Mesendoderm (in vitro differentiated cells): ENCODE results near the gene ADCYAP1R1.
A peak's percentile ranks its signal among the peaks of the same experiment; 100 is the strongest.

Source experiments
- DNase-seq: peaks from one replicate; pipeline ENCODE4 v3.0.0; 2013
- H2AK5ac ChIP-seq: 2 replicates; pipeline ENCODE4 v1.6.1; 2013; ENCODE audit warnings: low read length, inconsistent platforms
- H2BK120ac ChIP-seq: 2 replicates; pipeline ENCODE4 v1.6.1; 2013; ENCODE audit warnings: low read depth, mild to moderate bottlenecking, low read length, moderate library complexity, mixed read lengths
- H2BK15ac ChIP-seq: replicated peaks from 2 replicates; pipeline ENCODE4 v1.6.1; 2013; ENCODE audit warnings: low read depth, mild to moderate bottlenecking, moderate library complexity
- H2BK5ac ChIP-seq: 2 replicates; pipeline ENCODE4 v1.6.1; 2013; ENCODE audit warnings: low read length, inconsistent platforms
- H3K18ac ChIP-seq: 2 replicates; pipeline ENCODE4 v1.6.1; 2013; ENCODE audit warnings: mild to moderate bottlenecking, low read length, mixed read lengths
- H3K23ac ChIP-seq: one replicate; pipeline ENCODE4 v1.6.1; 2013; ENCODE audit warnings: low read length
- H3K27ac ChIP-seq: 2 replicates; pipeline ENCODE4 v1.5.1; 2013; ENCODE audit warnings: low read depth, mild to moderate bottlenecking, inconsistent platforms, low read length, moderate library complexity
- H3K27me3 ChIP-seq: 2 replicates; pipeline ENCODE4 v1.6.1; 2013; ENCODE audit warnings: low read length, control low read depth, mild to moderate bottlenecking, inconsistent platforms; ENCODE audit not compliant: insufficient read depth, poor library complexity
- H3K36me3 ChIP-seq: 2 replicates; pipeline ENCODE4 v1.6.1; 2013; ENCODE audit warnings: low read length, inconsistent platforms; ENCODE audit not compliant: control insufficient read depth, insufficient read depth
- H3K4ac ChIP-seq: one replicate; pipeline ENCODE4 v1.6.1; 2013; ENCODE audit warnings: low read depth, mild to moderate bottlenecking, low read length, moderate library complexity
- H3K4me1 ChIP-seq: 2 replicates; pipeline ENCODE4 v1.6.1; 2013; ENCODE audit warnings: low read depth, low read length, inconsistent platforms; ENCODE audit not compliant: control insufficient read depth
- H3K4me2 ChIP-seq: 2 replicates; pipeline ENCODE4 v1.6.1; 2013; ENCODE audit warnings: low read length
- H3K4me3 ChIP-seq: 2 replicates; pipeline ENCODE4 v1.5.1; 2013; ENCODE audit warnings: mild to moderate bottlenecking, low read length
- H3K56ac ChIP-seq: one replicate; pipeline ENCODE4 v1.6.1; 2013; ENCODE audit warnings: low read length
- H3K79me1 ChIP-seq: 2 replicates; pipeline ENCODE4 v1.6.1; 2013; ENCODE audit warnings: low read length, inconsistent platforms
- H3K79me2 ChIP-seq: 2 replicates; pipeline ENCODE4 v1.6.1; 2013; ENCODE audit warnings: mild to moderate bottlenecking, low read length; ENCODE audit not compliant: control insufficient read depth, insufficient read depth
- H3K9ac ChIP-seq: 2 replicates; pipeline ENCODE4 v1.6.1; 2013; ENCODE audit warnings: low read length, inconsistent platforms
- H4K5ac ChIP-seq: one replicate; pipeline ENCODE4 v1.6.1; 2013; ENCODE audit warnings: low read length
- H4K8ac ChIP-seq: one replicate; pipeline ENCODE4 v1.6.1; 2013; ENCODE audit warnings: low read depth, mild to moderate bottlenecking, control low read depth, low read length, moderate library complexity
- WGBS: extraction: QIAGEN DNeasy Blood & Tissue Kit; methylation state at CpG from one replicate; pipeline ENCODE4 v1.1.7; 2013; ENCODE audit warnings: low lambda C conversion rate, missing lambda C conversion rate; ENCODE audit not compliant: insufficient coverage; ENCODE audit errors: extremely low coverage; 5-methylcytosine and 5-hydroxymethylcytosine counted together

The ADCYAP1R1 gene

GRCh38 chr7:31113660-31114059 is 61.6 kb downstream of the ADCYAP1R1 start:
- H3K36me3 ChIP-seq: no peaks in the 10 kb centered on the region
- H3K27ac ChIP-seq: no peak overlapping the region
- no peak overlapping the region for H3K4ac ChIP-seq
- no peaks in the 10 kb centered on the region for H3K4me1 ChIP-seq
- no peak overlapping the region for H2BK15ac ChIP-seq
- H3K79me1 ChIP-seq: no peaks in the 10 kb centered on the region
- DNase-seq: no peak
- no peaks in the 10 kb centered on the region for H3K79me2 ChIP-seq
- H3K18ac ChIP-seq: no peak overlapping the region
- no peak overlapping the region for H3K4me2 ChIP-seq
- no peak overlapping the region for H4K8ac ChIP-seq
- H3K9ac ChIP-seq: no peak overlapping the region
- H3K23ac ChIP-seq: no peak overlapping the region
- no peaks in the 10 kb centered on the region for H3K27me3 ChIP-seq
- H2BK5ac ChIP-seq: no peak overlapping the region
- no peak overlapping the region for H2BK120ac ChIP-seq
- H3K56ac ChIP-seq: no peak overlapping the region
- H3K4me3 ChIP-seq: no peak overlapping the region
- no peak overlapping the region for H4K5ac ChIP-seq
- WGBS: no CpG with 5 or more reads among the region's 1 CpG
- no peak overlapping the region for H2AK5ac ChIP-seq

- WGBS: no CpG with 5 or more reads among the region's 1 CpG
- no peak overlapping the region for H3K27ac ChIP-seq
- H3K9ac ChIP-seq: no peak overlapping the region
- H2BK120ac ChIP-seq: no peak overlapping the region
- H3K4me3 ChIP-seq: no peak overlapping the region
- no peak overlapping the region for H3K18ac ChIP-seq
- H4K5ac ChIP-seq: no peak overlapping the region
- no peak overlapping the region for H3K56ac ChIP-seq
- no peaks in the 10 kb centered on the region for H3K36me3 ChIP-seq
- H3K79me1 ChIP-seq: no peaks in the 10 kb centered on the region
- no peak overlapping the region for H2AK5ac ChIP-seq
- no peaks in the 10 kb centered on the region for H3K79me2 ChIP-seq
- no peaks in the 10 kb centered on the region for H3K27me3 ChIP-seq
- H4K8ac ChIP-seq: no peak overlapping the region
- no peak overlapping the region for H3K4ac ChIP-seq
- no peak overlapping the region for H3K23ac ChIP-seq
- no peak overlapping the region for H2BK5ac ChIP-seq
- H3K4me1 ChIP-seq: no peaks in the 10 kb centered on the region
- no peak overlapping the region for H2BK15ac ChIP-seq
- H3K4me2 ChIP-seq: no peak overlapping the region
- peak; percentile 53 for DNase-seq
These were observed 62.7 kb downstream of the ADCYAP1R1 start for GRCh38 chr7:31114593-31115343.

- H3K4me3 ChIP-seq: no peak overlapping the region
- H3K18ac ChIP-seq: no peak overlapping the region
- H2BK120ac ChIP-seq: no peak overlapping the region
- no peak overlapping the region for H4K5ac ChIP-seq
- no peaks in the 10 kb centered on the region for H3K4me1 ChIP-seq
- no peak overlapping the region for H3K23ac ChIP-seq
- no peak overlapping the region for H2BK15ac ChIP-seq
- no peak overlapping the region for H3K4me2 ChIP-seq
- H2BK5ac ChIP-seq: no peak overlapping the region
- H2AK5ac ChIP-seq: no peak overlapping the region
- no peaks in the 10 kb centered on the region for H3K36me3 ChIP-seq
- no peaks in the 10 kb centered on the region for H3K79me2 ChIP-seq
- no peak overlapping the region for H4K8ac ChIP-seq
- no peaks in the 10 kb centered on the region for H3K79me1 ChIP-seq
- H3K9ac ChIP-seq: no peak overlapping the region
- no peak overlapping the region for H3K56ac ChIP-seq
- H3K27ac ChIP-seq: no peak overlapping the region
- no peaks in the 10 kb centered on the region for H3K27me3 ChIP-seq
- H3K4ac ChIP-seq: no peak overlapping the region
- WGBS: no CpG with 5 or more reads among the region's 3 CpGs
- DNase-seq: no peak
These were observed 64.5 kb downstream of the ADCYAP1R1 start for GRCh38 chr7:31116615-31117014.

GRCh38 chr7:31119249-31119648 is 67.1 kb downstream of the ADCYAP1R1 start:
- Histone ChIP-seq H3K18ac (no peak overlapping the region), H4K8ac (no peak overlapping the region), H3K4ac (no peak overlapping the region), H3K36me3 (no peaks in the 10 kb centered on the region), H2BK5ac (no peak overlapping the region), H3K4me3 (no peak overlapping the region), H3K4me2 (no peak overlapping the region), H3K56ac (no peak overlapping the region), H4K5ac (no peak overlapping the region), H3K27me3 (no peaks in the 10 kb centered on the region), H2AK5ac (no peak overlapping the region), H3K23ac (no peak overlapping the region), H3K79me2 (no peaks in the 10 kb centered on the region), H2BK120ac (no peak overlapping the region), H3K4me1 (no peaks in the 10 kb centered on the region), H2BK15ac (no peak overlapping the region), H3K79me1 (no peaks in the 10 kb centered on the region), H3K9ac (no peak overlapping the region), H3K27ac (no peak overlapping the region)
- DNase-seq: no peak
- no CpG with 5 or more reads among the region's 4 CpGs for WGBS

- no peak overlapping the region for H4K8ac ChIP-seq
- no peaks in the 10 kb centered on the region for H3K79me1 ChIP-seq
- no peaks in the 10 kb centered on the region for H3K4me1 ChIP-seq
- no peak overlapping the region for H2BK5ac ChIP-seq
- H3K18ac ChIP-seq: no peak overlapping the region
- H4K5ac ChIP-seq: no peak overlapping the region
- no peaks in the 10 kb centered on the region for H3K79me2 ChIP-seq
- H2BK15ac ChIP-seq: no peak overlapping the region
- H3K23ac ChIP-seq: no peak overlapping the region
- no peaks in the 10 kb centered on the region for H3K36me3 ChIP-seq
- H3K4ac ChIP-seq: no peak overlapping the region
- H3K27me3 ChIP-seq: no peaks in the 10 kb centered on the region
- H3K9ac ChIP-seq: no peak overlapping the region
- no peak overlapping the region for H3K4me2 ChIP-seq
- no CpG with 5 or more reads among the region's 3 CpGs for WGBS
- H2AK5ac ChIP-seq: no peak overlapping the region
- H3K56ac ChIP-seq: no peak overlapping the region
- H3K4me3 ChIP-seq: no peak overlapping the region
- H3K27ac ChIP-seq: no peak overlapping the region
- no peak for DNase-seq
- H2BK120ac ChIP-seq: no peak overlapping the region
These were observed 68.8 kb downstream of the ADCYAP1R1 start for GRCh38 chr7:31120800-31121513.
